GM19395 (cell line): Measurements from ENCODE around the gene PAQR5.
"Not testable (repeated sequence)": the region's sequence is repeated elsewhere in the genome, so short reads cannot be mapped to it uniquely, and the experiment has no call there.

Experiments
- ATAC-seq: cut with Tn5 transposase; IDR thresholded peaks from one replicate; pipeline ENCODE4 v1.9.1; 2021; ENCODE audit warnings: mild to moderate bottlenecking, moderate library complexity; ENCODE audit not compliant: unreplicated experiment

Gene PAQR5

DNA sequence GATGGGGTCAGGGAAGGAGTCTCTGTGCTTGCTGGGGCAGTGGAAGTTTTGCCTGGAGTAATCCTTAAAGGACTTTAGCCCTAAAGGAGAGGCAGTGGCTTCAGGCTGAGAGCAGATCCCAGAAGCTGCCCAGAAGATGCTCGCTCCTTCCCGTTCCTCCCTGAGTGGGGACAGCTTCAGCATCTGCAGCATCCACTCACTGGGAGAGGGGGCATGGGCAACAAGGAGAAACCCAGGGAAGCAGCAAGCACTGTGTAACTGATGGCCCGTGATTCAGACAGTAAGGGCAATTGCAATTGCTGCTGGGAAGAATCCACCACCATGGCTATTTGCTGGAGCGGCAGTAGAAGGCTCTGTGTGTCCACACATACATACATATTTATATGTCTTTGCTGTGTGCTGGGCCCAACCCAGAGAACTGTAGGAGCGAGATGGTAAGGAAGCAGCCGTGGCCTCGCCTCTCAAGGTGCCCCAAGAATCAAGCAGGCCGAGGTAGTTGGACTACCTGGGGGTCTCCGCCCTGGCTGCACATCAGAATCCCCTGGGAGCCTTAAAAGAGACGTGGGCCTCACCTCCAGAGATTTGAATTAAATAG, 5.8 kb upstream of the PAQR5 start:
- no peak for ATAC-seq

DNA sequence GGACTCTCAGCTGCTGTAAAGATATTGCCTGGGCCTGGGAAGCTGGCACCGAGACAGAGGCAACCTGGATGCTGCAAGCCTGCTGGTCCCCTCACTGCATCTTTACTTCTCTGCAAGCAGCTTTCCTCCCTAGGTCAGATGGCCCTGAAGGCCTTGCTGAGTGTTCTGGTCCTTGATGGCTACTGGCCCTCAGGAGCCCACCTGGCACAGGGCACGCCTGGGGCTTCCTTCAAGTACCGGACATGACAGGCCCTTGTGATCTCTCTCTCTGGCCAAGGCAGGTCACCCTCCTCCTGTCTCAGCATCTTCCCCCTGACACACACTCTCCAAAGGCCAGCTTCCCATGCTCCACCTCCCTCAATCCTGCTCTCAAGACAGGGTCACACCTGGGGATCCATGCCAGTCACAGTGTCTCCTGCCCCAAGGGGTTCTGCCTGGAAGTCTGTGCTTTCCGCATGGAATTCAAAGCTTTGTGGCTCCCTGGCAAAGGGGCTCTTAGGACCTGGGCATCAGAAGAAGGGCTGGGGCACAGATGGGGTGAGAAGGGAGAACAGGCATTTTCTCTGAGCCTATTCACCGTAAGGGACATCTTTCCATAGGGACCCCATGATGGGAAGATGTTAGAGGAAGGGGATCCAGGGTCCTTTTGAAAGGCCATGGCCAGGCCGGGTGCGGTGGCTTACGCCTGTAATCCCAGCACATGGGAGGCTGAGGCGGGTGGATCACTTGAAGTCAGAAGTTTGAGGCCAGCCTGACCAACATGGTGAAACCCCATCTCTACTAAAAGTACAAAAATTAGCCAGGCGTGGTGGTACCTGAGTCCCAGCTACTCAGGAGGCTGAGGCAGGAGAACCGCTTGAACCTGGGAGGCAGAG, 4.7 kb upstream of the PAQR5 start:
- no peak for ATAC-seq

DNA sequence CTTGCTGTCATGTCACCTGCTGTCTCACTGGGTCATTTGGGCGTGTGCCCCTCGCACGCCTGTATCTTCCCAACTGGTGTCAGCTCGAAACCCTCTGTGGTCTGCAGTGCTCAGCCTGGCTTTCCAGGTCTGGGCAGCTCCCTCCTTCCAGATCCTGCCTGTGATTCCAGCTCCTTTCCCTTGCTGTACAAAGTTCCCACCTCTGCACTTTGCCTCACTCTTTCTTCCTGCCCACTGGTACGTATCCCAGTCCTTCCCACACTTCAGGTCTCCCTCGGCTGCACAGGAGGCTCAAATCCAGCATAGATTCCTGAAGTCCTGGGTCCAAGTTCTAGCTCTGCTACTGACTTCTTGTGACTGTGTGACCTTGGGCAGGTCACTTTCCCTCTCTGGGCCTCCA, 2.1 kb upstream of the PAQR5 start:
- ATAC-seq: no peak

DNA sequence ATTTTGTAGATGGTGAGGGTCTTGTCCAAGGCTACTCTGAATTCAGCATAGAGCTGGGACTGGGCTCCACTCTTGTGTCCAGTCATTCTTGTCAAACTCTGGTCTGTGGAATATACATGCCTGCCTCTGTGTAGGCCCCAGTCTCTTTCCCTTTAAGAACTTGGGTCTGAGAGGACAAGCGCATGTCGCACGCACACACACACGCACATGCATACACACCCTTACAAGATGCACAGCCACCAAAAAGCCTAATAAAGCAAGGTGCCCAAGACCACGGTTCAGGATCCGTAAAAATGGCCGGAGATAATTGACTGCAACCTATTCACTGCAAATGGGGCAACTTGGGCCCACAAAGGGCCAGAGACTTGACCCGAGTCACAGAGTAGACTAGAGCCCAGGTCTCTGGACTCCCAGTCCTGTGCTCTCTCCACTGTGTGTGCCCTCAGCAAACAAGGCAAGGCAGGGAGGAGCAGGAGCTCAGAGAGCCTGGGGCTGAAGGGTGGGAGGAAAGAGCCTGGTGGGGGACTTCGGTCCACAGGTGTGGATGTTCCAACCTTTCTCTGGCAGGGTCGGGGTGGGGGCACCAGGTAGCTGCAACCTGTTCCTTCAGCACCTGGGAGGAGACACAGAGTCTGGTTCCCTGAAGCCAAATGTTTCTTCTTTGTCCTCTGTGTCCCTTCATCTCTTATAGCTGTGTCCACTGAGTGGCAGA, 914 bp upstream of the PAQR5 start:
- ATAC-seq: no peak

DNA sequence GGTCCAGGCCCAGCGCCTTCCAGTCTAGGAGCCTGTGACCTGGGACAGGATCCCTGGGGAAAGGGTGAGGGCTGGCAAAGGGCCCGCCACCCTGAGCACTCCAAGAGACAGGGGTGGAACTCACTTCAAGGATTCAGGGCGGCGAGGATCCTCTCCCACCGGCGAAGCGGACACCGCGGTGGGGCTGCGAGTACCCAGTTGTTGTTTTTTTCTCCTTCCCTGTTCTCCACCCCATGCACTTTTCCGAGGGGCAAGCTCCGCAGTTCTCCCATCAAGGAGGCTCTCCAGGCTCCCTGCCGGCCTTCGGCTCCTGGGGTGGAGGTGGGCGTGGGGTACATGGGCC, 387 bp upstream of the PAQR5 start:
- no peak for ATAC-seq

DNA sequence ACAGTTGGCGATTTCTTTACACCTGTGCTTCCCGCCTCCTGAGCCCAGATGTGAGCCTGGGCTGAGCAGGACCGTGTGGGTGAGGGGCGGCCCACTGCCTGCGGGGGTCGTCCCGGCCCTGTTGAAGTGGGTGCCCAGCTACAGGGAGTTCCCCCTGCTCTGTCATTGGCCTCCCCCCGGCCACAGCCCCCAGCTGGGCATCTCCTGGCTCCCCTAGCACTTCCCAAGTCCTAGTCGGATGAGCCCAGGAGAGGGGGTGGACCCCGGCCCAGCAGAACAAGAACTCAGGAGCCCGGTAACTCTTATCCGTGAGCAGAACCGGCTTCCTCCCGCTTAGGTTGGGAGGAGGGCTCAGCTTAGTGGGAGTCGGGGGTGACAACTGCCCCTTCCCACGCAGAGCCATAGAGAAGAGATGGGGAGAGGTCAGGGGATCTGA, 757 bp downstream of the PAQR5 start:
- no peak for ATAC-seq

DNA sequence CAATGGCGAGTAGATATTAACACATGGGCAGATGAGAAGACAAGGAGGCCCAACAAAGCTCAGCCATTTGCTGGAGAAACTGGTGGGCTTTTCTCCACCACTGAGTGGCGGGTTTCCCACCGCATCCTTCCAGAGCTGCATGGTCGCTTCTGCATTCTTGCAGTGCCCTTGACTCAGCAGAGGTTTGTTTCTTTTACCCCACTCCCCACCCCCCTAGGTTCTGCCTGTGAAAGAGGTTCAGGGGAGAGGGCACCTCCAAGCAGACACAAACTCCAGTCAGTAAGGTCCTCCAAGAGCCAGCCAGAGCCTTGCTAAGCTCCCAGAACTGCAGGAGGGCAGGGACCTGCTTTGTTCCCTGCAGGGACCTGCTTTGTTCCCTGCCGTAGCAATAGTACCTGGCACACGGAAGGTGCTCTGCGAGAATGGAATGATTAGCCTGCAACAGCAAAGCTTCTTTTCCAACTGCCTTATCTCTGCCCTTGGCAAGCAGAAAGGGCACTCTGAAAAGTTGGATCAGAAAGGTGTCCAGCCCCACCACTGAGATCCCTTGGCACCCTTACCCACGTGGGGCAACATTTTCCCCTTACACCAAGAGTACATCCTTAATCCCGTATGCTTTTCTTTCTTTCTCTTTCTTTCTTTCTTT, 1.4 kb downstream of the PAQR5 start:
- no peak for ATAC-seq

DNA sequence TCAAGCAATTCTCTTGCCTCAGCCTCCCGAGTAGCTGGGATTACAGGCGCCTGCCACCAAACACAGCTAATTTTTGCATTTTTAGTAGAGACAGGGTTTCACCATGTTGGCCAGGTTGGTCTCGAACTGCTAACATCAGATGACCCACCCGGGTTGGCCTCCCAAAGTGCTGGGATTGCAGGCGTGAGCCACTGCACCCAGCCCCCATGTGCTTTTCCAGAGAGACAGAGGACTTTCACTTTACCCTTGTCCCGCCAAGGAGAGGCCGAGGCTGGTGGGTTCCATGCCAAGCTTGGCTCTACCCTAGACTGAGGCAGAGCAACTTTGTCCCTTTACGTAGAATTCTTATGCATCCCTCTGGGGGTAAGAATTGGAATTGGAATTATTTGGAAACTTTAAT, 2.4 kb downstream of the PAQR5 start:
- ATAC-seq: not testable (repeated sequence)

DNA sequence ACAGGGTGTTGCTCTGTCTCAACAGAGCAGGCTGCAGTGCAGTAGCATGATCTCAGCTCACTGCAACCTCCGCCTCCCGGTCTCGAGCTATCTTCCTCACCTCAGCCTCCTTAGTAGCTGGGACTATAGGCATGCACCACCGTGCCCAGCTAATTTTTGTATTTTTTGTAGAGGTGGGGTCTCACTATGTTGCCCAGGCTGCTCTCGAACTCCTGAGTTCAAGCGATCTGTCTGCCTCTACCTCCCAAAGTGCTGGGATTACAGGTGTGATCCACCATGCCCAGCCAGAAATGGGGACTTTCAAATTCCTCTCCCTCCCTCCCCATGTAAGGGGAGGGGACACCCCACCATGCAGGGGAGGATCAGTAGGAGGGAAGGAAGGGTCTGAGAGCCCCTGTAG, 3.4 kb downstream of the PAQR5 start:
- ATAC-seq: not testable (repeated sequence)

DNA sequence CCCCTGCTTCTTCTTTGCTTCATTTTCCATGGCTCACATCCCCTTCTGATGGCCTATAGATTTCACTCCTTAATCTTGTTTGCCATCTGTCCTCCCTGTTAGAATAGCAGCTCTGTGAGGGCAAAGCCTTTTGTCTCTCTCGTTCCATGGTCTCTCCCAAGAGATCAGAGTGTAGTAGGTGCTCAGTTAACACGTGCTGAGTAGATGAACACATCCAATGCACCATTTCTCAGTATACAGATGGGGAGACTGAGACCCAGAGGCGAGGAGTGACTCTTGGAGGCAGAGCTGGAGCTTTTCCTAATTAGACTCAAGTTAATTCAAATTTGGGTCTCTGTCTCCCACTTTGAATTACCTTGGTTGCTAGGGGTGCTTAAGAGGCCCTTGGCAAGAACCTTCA, 4.2 kb downstream of the PAQR5 start:
- no peak for ATAC-seq

DNA sequence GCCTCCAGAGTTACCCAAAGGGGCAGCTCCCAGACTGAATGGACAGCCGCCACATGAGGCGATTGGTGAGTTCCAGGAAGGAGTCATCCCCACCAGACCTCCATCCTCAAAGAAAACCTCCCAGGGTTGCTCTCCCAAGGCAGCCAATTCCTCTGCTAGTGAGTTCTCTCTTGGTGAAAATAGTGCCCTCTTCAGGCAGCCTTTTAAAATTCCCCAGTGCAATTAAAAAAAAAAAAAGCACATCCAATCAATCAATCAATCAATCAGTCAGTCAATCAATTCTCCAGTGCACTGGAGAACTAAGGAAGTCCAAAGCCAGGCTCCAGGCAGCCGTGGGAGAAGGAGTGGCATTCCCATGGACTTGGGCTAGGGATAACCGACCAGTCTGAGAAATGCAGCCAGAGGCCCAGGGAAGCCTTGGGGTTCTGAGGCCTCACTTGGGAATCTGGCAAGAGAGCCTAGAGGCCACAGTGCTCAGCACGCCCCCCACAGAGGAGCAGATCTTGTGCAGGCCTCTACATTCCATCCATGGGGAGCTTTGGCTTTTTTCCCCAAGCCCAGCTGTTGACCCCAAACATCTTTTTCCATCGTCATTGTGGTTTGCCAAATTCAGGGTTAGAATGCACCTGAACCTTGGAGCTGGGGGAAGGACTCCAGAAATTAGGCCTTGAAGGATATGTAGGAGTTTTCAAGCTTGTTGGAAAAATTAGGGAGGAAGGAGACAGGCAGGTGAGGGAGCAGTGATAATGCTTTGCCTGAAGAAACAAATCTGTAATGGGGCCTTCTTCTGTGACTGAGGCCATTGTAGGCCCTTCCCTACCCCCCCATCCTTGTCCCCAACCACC, 4.8 kb downstream of the PAQR5 start:
- ATAC-seq: no peak

DNA sequence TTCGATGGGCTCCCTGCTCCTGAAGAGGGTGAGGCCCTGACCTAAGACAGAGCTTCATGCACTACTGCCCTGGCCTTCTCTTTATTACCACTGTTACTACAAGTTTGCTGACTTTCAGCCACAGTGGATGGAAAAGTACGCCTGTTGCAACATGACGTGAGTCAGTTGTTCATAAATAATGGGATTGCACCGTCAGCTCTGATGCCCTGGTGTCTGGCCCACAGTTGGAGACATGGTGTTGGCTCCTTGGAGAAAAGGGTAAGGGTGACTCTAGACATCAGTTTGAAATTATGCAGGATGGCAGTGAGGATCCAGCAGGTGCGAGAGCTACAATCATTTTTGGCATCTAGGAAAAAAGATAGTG, 5.5 kb downstream of the PAQR5 start:
- ATAC-seq: no peak

DNA sequence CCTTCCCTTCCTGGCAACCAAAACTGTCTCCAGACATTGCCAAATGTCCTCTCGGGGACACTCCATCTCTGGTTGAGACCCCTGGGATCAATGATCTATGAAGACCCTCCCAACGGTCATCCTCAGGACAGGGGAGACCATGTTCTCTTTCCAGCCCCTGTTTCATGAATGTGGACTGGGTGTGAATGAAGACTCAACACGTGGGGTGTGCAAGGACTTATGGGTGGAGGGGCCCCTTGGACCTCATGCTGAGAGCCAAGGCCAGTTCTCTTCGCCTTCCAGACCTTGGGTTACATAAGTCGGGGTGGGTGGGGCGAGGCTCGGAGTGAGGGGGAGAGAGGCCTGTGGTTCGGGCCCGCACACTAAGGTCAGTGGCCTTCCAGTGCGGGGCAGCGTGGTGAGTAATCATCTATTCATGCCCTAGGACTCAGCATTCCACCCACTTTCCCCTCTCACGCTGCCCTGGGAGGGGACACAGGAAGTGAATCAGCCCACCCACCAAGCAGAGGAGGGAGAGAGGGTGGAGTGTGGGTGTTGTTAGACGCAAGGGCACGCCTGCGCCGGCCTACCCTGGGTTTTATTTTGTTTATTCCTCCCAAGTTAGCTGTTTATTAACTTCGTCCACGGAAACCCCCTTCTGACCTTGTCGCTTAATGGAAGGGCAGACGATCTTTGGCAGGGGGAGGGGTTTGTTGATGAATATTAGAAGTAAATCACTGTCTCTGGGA, 6.7 kb downstream of the PAQR5 start:
- no peak for ATAC-seq

DNA sequence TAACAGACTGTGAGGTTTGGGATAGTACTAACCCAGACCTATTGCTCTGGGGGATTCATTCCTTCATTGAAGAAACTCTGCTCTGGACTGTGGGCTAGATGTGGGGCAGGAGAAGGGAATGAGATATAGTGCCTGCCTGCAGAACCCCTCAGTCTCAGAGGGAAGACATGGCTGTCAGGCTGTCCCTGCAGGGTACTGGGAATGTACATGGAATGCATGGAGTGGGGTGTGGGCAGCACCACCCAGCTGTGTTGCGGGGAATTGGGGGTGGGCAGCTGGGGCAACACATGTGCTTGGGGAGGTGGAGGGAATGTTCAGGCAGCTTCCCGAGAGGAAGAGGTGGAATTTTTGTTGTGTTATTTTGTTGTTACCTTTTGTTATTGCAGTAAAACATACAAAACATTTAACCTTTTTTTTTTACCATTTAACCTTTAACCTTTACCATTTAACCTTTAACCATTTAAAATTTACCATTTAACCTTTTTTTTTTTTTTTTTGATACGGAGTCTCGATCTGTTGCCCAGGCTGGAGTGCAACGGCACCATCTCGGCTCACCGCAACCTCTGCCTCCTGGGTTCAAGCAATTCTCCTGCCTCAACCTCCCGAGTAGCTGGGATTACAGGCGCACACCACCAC, 7.3 kb downstream of the PAQR5 start:
- ATAC-seq: no peak

DNA sequence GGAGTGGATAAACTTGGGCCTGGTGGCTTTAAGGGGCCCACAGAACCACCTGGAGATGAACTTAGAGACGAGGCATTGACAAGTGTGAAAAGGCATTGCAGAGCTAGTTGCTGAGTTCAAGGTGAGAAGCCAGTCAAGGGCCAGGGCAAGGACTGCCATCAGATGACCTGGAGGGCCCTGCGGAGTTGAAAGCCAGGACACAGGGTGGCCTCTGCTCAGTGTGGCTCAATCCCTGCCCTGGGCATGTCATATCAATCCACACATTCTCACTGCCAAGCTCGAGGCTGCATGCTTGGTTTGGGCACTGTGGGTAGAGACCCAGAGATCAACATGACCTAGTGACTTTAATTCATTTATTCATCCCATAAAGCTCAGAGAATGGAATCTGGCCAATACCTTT, 9.2 kb downstream of the PAQR5 start:
- no peak for ATAC-seq

DNA sequence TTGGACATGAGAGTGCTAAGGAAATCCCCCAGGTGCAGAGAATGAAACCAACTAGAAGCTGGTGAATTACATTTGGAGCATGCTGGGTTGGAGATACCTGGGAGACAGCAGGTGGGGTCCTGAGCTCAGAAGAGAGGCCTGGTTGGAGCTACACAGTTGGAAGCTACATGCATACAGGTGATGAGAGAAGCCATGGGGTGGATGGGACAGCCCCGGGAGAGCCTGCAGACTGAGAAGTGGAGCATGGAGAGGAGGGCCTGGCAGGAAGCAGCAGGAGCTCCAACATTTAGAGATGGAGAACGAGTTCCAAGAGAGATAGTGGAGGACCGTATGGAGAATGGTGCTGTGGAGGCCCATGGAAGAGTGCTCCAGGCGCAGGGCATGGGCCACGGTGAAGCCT, 10.2 kb downstream of the PAQR5 start:
- ATAC-seq: no peak

DNA sequence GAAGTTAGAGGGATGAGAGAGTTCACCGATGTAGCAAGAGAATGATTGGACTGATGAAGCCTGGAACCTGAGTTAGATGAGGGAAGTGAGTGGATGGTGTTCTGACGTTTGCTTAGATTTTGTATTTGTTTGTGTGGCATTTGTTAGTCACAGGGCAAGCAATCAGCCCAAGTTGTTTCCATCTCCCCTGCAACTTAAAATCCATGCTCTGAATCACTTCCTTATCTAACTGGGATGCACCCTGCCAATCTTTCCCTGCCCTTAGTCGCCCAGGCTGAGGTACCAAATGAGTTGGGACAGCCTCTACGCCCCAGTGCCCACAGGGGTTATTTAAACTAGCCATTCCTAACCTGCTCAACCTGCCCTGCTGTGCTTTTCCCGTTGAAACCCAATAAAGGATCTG, 12.6 kb downstream of the PAQR5 start:
- no peak for ATAC-seq

DNA sequence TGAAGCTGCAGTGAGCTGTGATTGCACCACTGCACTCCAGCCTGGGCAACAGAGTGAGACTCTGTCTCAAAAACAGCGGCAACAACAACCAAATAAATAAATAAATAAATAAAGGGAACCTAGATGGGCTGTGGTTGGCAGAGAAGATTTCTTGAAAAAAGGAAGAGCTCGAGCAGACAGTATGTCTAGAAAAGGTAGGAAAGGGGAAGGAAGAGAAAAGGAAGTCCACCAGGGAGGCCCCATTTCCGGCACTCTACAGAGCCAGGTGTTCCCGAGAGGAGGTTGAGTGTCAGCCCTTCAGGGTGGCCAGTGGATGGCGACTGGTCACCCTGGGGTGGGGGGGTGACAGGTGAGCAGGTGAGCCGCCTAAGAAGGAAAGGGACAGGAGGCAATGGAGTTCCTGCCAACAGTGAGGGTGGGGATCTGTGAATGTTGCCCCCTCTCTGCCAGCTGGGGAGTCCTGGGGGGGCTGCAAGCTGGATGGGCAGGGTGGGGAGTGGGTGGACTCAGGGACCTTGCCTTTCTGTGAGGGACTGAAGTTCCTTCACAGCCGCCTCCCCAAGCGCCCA, 14.8 kb downstream of the PAQR5 start:
- ATAC-seq: no peak

DNA sequence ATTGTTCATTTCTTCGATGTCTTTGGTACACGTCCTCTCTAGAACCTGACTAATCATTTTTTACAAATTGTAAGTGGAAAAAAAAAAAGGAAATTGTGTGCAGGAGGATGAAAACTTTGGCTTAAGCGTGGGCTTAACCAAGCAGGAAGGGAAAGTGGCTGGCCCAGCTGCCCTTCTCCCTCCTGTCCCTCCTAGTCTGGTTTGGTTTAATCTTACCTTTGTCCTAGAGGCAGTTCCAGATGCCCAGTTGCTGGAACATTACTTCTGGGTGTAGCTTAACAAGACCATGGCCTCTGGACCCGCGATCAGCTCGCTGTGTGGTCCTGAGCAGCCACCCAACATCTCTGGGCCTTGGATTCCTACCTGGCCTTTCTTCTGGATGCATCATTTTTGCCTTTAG, 15.4 kb downstream of the PAQR5 start:
- ATAC-seq: no peak
